NCI-H1694 treated with DMSO at 0.1 percent for 48 hours (cell line): ENCODE results near the gene LIPC.

Experiments used
- DNase-seq: peaks from one replicate; lab custom pipeline; 2025; lab: John Stamatoyannopoulos, UW

LIPC gene

GRCh38 chr15:58475573-58476524 lies 44.1 kb downstream of the LIPC start:
- peak; percentile 19 for DNase-seq

- no peak for DNase-seq
Measured at GRCh38 chr15:58476525-58477162, 44.9 kb downstream of the LIPC start.

- no peak for DNase-seq
Measured at GRCh38 chr15:58477170-58477569, 45.4 kb downstream of the LIPC start.

- no peak for DNase-seq
Measured at GRCh38 chr15:58478035-58478434, 46.2 kb downstream of the LIPC start.

- DNase-seq, result no peak
Measured at GRCh38 chr15:58478579-58478978, 46.8 kb downstream of the LIPC start.

GRCh38 chr15:58479941-58480340 lies 48.1 kb downstream of the LIPC start:
- DNase-seq, result no peak

- no peak for DNase-seq
Measured at GRCh38 chr15:58483376-58483775, 51.6 kb downstream of the LIPC start.

GRCh38 chr15:58484791-58485600 lies 53.2 kb downstream of the LIPC start:
- DNase-seq, result no peak

- no peak for DNase-seq
Measured at GRCh38 chr15:58486062-58486461, 54.3 kb downstream of the LIPC start.

GRCh38 chr15:58486564-58486963 lies 54.8 kb downstream of the LIPC start:
- peak; percentile 59 for DNase-seq

GRCh38 chr15:58487041-58487723 lies 55.4 kb downstream of the LIPC start:
- peak; percentile 59 for DNase-seq

- DNase-seq, result no peak
Measured at GRCh38 chr15:58487724-58488120, 55.9 kb downstream of the LIPC start.

GRCh38 chr15:58489289-58490085 lies 57.7 kb downstream of the LIPC start:
- no peak for DNase-seq

GRCh38 chr15:58490086-58490887 lies 58.5 kb downstream of the LIPC start:
- no peak for DNase-seq

- no peak for DNase-seq
Measured at GRCh38 chr15:58490888-58491473, 59.2 kb downstream of the LIPC start.

GRCh38 chr15:58491499-58492202 lies 59.9 kb downstream of the LIPC start:
- DNase-seq, result no peak

GRCh38 chr15:58492661-58493397 lies 61.0 kb downstream of the LIPC start:
- no peak for DNase-seq

GRCh38 chr15:58494567-58494966 lies 62.8 kb downstream of the LIPC start:
- DNase-seq, result no peak
